AG04449 (cell line): ENCODE results near the gene GPS1.

ENCODE experiments used
- CTCF ChIA-PET: fragments of 350-600 bp; formaldehyde crosslinking; extraction: SDS; loops from one replicate; lab custom pipeline; 2021; ENCODE audit warnings: antibody characterized with exemption; lab: Yijun Ruan, JAX
- POLR2A ChIA-PET: fragments of 400-600, 350-600 bp; formaldehyde crosslinking; extraction: SDS; loops from one replicate; lab custom pipeline; 2020; ENCODE audit warnings: antibody characterized with exemption, inconsistent platforms; lab: Yijun Ruan, JAX
- DNase-seq: peaks from one replicate; pipeline ENCODE4 v3.0.0-alpha.2; 2010; ENCODE audit warnings: low read depth, low spot score
- H3K4me3 ChIP-seq: 2 replicates; pipeline ENCODE4 v1.5.1; 2011; ENCODE audit warnings: low read depth, mild to moderate bottlenecking, control low read depth, low read length
- TF ChIP-seq, protein P1 (sequence below): IDR thresholded peaks from one replicate; pipeline ENCODE4 v1.5.1; 2011; ENCODE audit warnings: mild to moderate bottlenecking, moderate library complexity, low read length, control low read depth, inconsistent platforms; ENCODE audit not compliant: insufficient read depth; ENCODE audit errors: missing control alignments

Gene GPS1

DNA sequence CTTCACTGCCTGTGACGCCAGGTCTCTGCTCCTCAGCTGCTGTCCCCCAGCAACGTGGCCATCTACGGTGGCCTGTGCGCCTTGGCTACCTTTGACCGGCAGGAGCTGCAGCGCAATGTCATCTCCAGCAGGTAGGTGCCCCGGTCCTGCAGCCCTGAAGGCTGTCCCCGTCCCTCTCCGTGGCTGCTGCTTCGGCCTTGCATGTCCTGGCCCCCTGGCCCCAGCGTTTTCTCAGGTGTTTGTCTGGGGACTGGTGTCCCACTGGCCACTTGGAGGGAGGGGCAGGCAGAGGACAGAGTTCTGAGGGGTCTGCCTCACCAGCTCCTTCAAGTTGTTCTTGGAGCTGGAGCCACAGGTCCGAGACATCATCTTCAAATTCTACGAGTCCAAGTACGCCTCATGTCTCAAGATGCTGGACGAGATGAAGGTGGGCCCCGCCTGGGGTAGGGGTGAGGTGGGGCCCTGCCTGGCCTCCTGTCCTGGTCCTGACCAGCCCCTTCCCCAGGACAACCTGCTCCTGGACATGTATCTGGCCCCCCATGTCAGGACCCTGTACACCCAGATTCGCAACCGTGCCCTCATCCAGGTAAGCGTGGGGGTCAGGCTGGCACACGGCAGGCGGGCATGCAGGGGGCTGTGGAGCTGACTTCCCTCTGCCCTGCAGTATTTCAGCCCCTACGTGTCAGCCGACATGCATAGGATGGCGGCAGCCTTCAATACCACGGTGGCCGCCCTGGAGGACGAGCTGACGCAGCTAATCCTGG is 4.4 kb downstream of the GPS1 start:
- ChIA-PET CTCF (no interaction called here), POLR2A (no interaction called here)
- no peak overlapping the region for H3K4me3 ChIP-seq
- TF ChIP-seq, protein P1, sequence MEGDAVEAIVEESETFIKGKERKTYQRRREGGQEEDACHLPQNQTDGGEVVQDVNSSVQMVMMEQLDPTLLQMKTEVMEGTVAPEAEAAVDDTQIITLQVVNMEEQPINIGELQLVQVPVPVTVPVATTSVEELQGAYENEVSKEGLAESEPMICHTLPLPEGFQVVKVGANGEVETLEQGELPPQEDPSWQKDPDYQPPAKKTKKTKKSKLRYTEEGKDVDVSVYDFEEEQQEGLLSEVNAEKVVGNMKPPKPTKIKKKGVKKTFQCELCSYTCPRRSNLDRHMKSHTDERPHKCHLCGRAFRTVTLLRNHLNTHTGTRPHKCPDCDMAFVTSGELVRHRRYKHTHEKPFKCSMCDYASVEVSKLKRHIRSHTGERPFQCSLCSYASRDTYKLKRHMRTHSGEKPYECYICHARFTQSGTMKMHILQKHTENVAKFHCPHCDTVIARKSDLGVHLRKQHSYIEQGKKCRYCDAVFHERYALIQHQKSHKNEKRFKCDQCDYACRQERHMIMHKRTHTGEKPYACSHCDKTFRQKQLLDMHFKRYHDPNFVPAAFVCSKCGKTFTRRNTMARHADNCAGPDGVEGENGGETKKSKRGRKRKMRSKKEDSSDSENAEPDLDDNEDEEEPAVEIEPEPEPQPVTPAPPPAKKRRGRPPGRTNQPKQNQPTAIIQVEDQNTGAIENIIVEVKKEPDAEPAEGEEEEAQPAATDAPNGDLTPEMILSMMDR: no peak
- no peak for DNase-seq

DNA sequence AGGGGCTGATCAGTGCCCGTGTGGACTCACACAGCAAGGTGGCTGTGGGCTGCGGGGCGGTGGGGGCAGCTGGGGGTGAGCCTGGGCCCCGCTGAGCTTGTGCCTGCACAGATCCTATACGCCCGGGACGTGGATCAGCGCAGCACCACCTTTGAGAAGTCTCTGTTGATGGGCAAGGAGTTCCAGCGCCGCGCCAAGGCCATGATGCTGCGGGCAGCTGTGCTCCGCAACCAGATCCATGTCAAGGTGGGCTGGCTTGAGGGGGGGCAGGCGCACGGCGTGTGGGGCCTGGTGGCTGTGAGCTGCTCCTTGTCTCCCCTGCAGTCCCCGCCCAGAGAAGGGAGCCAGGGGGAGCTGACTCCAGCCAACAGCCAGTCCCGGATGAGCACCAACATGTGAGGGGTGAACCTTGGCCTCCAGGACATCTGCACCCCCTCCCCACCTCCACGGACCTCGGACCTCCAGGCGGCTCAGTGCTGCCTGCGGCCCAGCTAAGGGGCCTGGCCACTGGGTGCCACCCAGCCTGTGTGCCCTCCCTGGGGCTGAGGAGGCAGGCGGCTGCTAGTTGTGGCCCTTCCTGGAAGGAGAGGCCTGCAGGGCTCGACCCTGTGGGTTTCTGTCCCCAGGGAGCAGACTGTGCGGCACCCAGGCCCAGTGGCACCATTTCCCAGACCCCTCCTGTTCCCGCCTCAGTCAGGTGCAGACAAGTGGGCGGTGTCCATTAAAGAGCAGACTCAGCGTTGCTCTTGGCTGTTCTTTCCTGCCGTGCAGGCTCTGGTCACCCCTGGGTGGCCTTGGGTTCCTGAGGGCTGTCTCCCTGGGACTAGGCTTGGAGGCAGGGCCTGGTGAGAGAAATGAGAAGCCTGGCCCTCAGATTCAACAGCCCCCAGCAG is 5.3 kb downstream of the GPS1 start:
- no peak overlapping the region for H3K4me3 ChIP-seq
- CTCF ChIA-PET: no interaction called here
- DNase-seq: no peak
- POLR2A ChIA-PET: no interaction called here
- TF ChIP-seq, protein P1: no peak

DNA sequence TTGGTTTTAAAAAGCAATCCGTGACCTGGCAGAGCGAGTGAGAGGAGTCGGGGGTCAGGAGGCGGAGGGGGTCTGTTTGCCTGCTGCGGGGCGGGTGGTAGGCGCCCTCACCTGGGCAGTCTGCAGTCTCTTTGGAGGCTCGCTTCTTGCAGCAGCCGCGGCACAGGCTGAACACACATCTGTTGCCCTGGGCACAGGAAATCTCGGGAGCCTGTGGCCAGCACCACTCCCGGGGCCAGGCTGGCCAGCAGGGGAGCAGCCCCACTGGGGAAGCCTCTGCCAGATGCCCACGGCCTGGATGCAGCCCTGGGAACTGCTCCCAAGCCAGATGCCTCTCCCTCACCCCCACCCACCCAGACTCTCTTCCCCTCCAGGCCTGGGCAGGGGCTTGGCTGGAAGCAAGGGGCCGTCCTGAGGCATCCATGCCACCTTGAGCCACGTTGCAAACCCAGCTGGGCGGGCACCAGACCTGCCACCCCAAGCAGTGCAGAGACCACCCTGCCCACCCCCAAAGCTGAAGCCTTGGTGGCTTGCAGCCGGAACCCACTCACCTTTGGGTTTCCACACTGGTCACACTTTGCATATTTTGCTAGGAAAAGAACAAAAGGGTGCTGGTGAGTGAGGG is 6.6 kb downstream of the GPS1 start:
- POLR2A ChIA-PET: interaction anchor here (1.3 to 1.5 kb wide), 2 partner anchors 21 to 40 kb away, joined by 4 to 7 read pairs; partner anchors contain the start of genes DCXR and FASN

DNA sequence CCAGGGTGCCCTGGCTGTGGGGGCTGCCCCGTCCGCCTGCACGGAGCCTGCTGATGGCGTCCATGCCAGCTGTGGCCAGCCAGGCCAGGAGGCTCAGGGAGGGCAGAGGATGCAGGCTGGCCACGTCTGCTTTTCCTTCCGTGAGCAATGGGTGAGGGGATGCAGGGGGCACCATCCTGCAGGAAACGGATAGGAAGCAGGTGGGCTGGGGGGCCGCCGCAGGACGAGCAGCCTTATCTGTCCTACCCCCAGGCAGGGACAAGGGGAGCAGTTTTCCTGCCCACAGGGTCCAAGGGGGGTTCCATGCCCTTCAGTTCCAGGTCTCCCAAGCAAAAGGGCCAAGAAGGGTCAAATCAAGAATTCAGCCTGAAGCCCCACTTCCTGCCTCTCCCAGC is 7.2 kb downstream of the GPS1 start:
- TF ChIP-seq, protein P1: no peak
- no peak for DNase-seq
- POLR2A ChIA-PET: interaction anchor here (1.3 to 1.5 kb wide), 3 partner anchors 9 to 39 kb away, joined by 4 to 7 read pairs (median 4); partner anchors contain the start of genes DCXR and FASN
- no peak overlapping the region for H3K4me3 ChIP-seq
- CTCF ChIA-PET: no interaction called here

More for the DNA sequence above, 6.6 kb downstream of the GPS1 start:
- no peak overlapping the region for H3K4me3 ChIP-seq
- DNase-seq: no peak
- CTCF ChIA-PET: no interaction called here
- TF ChIP-seq, protein P1: no peak

DNA sequence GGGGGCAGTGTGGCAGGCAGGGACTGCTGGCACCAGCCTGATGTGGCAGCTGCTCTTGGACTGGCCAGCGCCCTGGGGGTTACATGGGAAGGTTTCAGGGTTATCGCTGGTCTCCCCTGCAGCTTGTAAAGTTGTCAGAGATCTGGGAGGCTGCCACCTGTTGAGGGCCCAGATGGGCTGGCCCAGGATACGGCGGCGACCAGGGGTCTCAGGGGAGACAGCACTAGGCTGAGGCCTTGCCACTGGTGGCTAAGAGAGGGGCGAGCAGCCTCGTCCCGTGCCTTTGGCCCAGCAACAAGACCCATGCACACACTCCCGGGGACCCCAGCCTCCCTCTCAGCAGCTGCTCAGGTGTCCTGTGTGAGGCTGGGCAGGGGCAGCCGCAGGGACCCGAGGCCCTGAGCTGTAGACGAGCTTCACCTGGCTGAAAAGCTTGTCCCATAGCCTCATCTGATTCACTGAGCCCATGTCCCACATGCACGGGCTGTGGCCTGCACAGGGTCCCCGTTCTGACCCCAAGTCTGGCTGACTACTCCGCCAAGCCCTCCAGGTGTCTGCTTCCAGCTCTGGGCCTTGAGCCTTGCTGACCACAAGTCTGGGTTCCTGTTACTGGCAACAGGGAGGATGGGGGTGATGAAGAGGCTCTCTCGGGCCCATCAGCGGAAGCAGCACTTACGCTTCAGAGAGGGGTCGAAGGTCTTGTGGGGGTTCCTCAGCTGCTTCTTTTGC is 7.7 kb downstream of the GPS1 start:
- TF ChIP-seq, protein P1: no peak
- H3K4me3 ChIP-seq: no peak overlapping the region
- no peak for DNase-seq
- ChIA-PET POLR2A (interaction anchor here (0.5 to 1.5 kb wide), 5 partner anchors 10 to 39 kb away, joined by 3 to 7 read pairs (median 4); partner anchors contain the start of genes DCXR and FASN), CTCF (interaction anchor here (1.7 kb wide), 1 partner anchor 39 kb away, joined by 6 read pairs; no protein-coding TSS in a partner anchor)
